PC-3 (cell line): ENCODE results near the gene PIK3R3. TPM values are rescaled to one million over a fixed set of nuclear protein-coding genes. Genes with fewer than 3 reads are reported as not detected.

Experiments
- ATAC-seq: fragments of 200-7000 bp; cut with Tn5 transposase; 2 replicates; pipeline ENCODE4 v1.9.1; 2020; ENCODE audit warnings: mild to moderate bottlenecking, moderate library complexity
- BruUV-seq: library from RNA; stranded (reverse); fragments of 400-500 nt; replicated peaks from 2 replicates; lab custom pipeline; 2021; lab: Mats Ljungman, UMichigan
- CTCF ChIA-PET: fragments of 300-600 bp; sonication (Branson Sonifier 250); formaldehyde crosslinking; loops from one replicate; lab custom pipeline; 2022; ENCODE audit warnings: antibody characterized with exemption; lab: Charles Lee
- POLR2A ChIA-PET: fragments of 300-600 bp; sonication (Branson Sonifier 250); formaldehyde crosslinking; loops from one replicate; lab custom pipeline; 2022; ENCODE audit warnings: antibody characterized with exemption; ENCODE audit not compliant: unreplicated experiment; lab: Charles Lee
- DNase-seq: peaks from one replicate; pipeline ENCODE4 v3.0.0-alpha.2; 2015
- H2AFZ ChIP-seq: fragments of 300-600 bp; sonication (generic); 2 replicates; pipeline ENCODE4 v1.6.0; 2016; ENCODE audit warnings: antibody characterized with exemption, low read length
- H3F3A ChIP-seq: fragments of 300-600 bp; sonication (generic); one replicate; pipeline ENCODE4 v1.6.0; 2017; ENCODE audit warnings: antibody characterized with exemption, low read length, control low read depth, mild to moderate bottlenecking; ENCODE audit not compliant: unreplicated experiment
- H3K27ac ChIP-seq: fragments of 300-600 bp; sonication (generic); 2 replicates; pipeline ENCODE4 v1.5.1; 2016; ENCODE audit warnings: mild to moderate bottlenecking, low read length
- H3K27me3 ChIP-seq: fragments of 300-600 bp; sonication (generic); 2 replicates; pipeline ENCODE4 v1.6.1; 2016; ENCODE audit warnings: low read length, mixed read lengths
- H3K36me3 ChIP-seq: fragments of 300-600 bp; sonication (generic); 2 replicates; pipeline ENCODE4 v1.6.1; 2016; ENCODE audit warnings: low read depth, mixed run types, low read length, mixed read lengths
- H3K4me1 ChIP-seq: fragments of 300-600 bp; sonication (generic); 2 replicates; pipeline ENCODE4 v1.5.1; 2016; ENCODE audit warnings: low read length; ENCODE audit not compliant: insufficient read depth
- H3K4me2 ChIP-seq: fragments of 300-600 bp; sonication (generic); 2 replicates; pipeline ENCODE4 v1.6.0; 2016; ENCODE audit warnings: low read length
- H3K4me3 ChIP-seq: fragments of 300-600 bp; sonication (generic); 2 replicates; pipeline ENCODE4 v1.5.1; 2016; ENCODE audit warnings: mild to moderate bottlenecking, low read length, mixed read lengths
- H3K79me2 ChIP-seq: fragments of 300-600 bp; sonication (generic); 2 replicates; pipeline ENCODE4 v1.6.1; 2017; ENCODE audit warnings: low read length, mixed read lengths
- H3K9ac ChIP-seq: fragments of 300-600 bp; sonication (generic); 2 replicates; pipeline ENCODE4 v1.6.0; 2016; ENCODE audit warnings: mild to moderate bottlenecking, low read length
- H3K9me2 ChIP-seq: fragments of 300-600 bp; sonication (generic); replicated peaks from 2 replicates; pipeline ENCODE4 v1.6.1; 2016; ENCODE audit warnings: mixed run types, low read length, mixed read lengths
- H3K9me3 ChIP-seq: fragments of 300-600 bp; sonication (generic); 2 replicates; pipeline ENCODE4 v1.6.1; 2016; ENCODE audit warnings: low read length, mixed read lengths
- H4K20me1 ChIP-seq: fragments of 300-600 bp; sonication (generic); 2 replicates; pipeline ENCODE4 v1.6.1; 2016; ENCODE audit warnings: low read length, mixed read lengths
- CTCF ChIP-seq: fragments of 300-600 bp; sonication (generic); conservative IDR thresholded peaks from 2 replicates; pipeline ENCODE4 v1.5.1; 2017; ENCODE audit warnings: antibody characterized with exemption, low read depth, mild to moderate bottlenecking, low read length
- EZH2 ChIP-seq: fragments of 300-600 bp; sonication (generic); IDR thresholded peaks from one replicate; pipeline ENCODE4 v1.6.1; 2017; ENCODE audit warnings: antibody characterized with exemption, mild to moderate bottlenecking, low read length; ENCODE audit not compliant: unreplicated experiment
- EZH2phosphoT487 ChIP-seq: fragments of 300-600 bp; sonication (generic); IDR thresholded peaks from 2 replicates; pipeline ENCODE4 v1.6.1; 2018; ENCODE audit warnings: mild to moderate bottlenecking, antibody characterized with exemption, low read length, borderline replicate concordance
- intact Hi-C: fragments of 100-400 bp; cut with micrococcal nuclease; formaldehyde crosslinking; loops from 2 replicates; pipeline ENCODE4 v1.9.0; 2023
- total RNA-seq: library from RNA; depleted of rRNA; stranded (reverse); fragments of >200 nt; gene quantifications from 2 replicates; pipeline ENCODE4 v1.2.3, GENCODE V29; 2014

The PIK3R3 gene
- total RNA-seq, 1 experiment from 2014 or later = 17.7 TPM

GRCh38 chr1:46180082-46180616, 47.7 kb upstream of the PIK3R3 start:
- peak overlapping the region; percentile 71; the same call in 1 of the 2 replicates for H2AFZ ChIP-seq
- intact Hi-C loops = no loop called here
- peak overlapping the region; percentile 99 for H3K27ac ChIP-seq
- H3K4me3 ChIP-seq = peak overlapping the region; percentile 54; the same call in 1 of the 2 replicates
- H3F3A ChIP-seq = peaks cover 34% of the 10 kb centered on the region
- peaks cover 6% of the 10 kb centered on the region; the same call in 1 of the 2 replicates for H3K79me2 ChIP-seq
- TF ChIP-seq EZH2 (no peak), CTCF (peak; percentile 59), EZH2phosphoT487 (no peak)
- H4K20me1 ChIP-seq = no peaks in the 10 kb centered on the region
- ATAC-seq = peak; percentile 32
- DNase-seq = peak; percentile 72
- H3K9me2 ChIP-seq = no peaks in the 10 kb centered on the region
- H3K36me3 ChIP-seq = peaks cover 4% of the 10 kb centered on the region; the same call in 1 of the 2 replicates
- no TSS peak for BruUV-seq
- H3K27me3 ChIP-seq = no peaks in the 10 kb centered on the region
- peak overlapping the region; percentile 85 for H3K9ac ChIP-seq
- peaks cover 56% of the 10 kb centered on the region for H3K4me1 ChIP-seq
- H3K4me2 ChIP-seq = peak overlapping the region; percentile 81
- POLR2A ChIA-PET = no interaction called here
- CTCF ChIA-PET = interaction anchor here (0.6 to 1.8 kb wide), 3 partner anchors 94 to 144 kb away, joined by 3 to 13 read pairs (median 4); no protein-coding TSS in a partner anchor
- no peaks in the 10 kb centered on the region for H3K9me3 ChIP-seq

GRCh38 chr1:46179138-46180081, 47.0 kb upstream of the PIK3R3 start:
- Histone ChIP-seq H3K36me3 (no peaks in the 10 kb centered on the region), H3K4me2 (peak overlapping the region; percentile 81), H3K27ac (peak overlapping the region; percentile 99), H2AFZ (peak overlapping the region; percentile 71), H3K9ac (peak overlapping the region; percentile 24), H3K4me3 (no peak overlapping the region), H3K9me2 (no peaks in the 10 kb centered on the region), H3F3A (peaks cover 29% of the 10 kb centered on the region), H3K4me1 (peaks cover 49% of the 10 kb centered on the region), H3K9me3 (no peaks in the 10 kb centered on the region), H3K79me2 (peaks cover 4% of the 10 kb centered on the region; the same call in 1 of the 2 replicates), H3K27me3 (no peaks in the 10 kb centered on the region), H4K20me1 (no peaks in the 10 kb centered on the region)
- peak; percentile 49 for ATAC-seq
- CTCF ChIA-PET = interaction anchor here (0.6 to 0.7 kb wide), 3 partner anchors 95 to 517 kb away, joined by 3 to 5 read pairs (median 4); no protein-coding TSS in a partner anchor
- TF ChIP-seq CTCF (peak; percentile 96), EZH2phosphoT487 (no peak)
- peak; percentile 89 for DNase-seq
- no TSS peak for BruUV-seq
- POLR2A ChIA-PET = interaction anchor here (0.6 kb wide), 2 partner anchors 47 to 63 kb away, joined by 5 to 8 read pairs; no protein-coding TSS in a partner anchor
- intact Hi-C loops = loop anchor here (1.0 to 2.0 kb wide), 4 partner anchors 49 to 295 kb away; no protein-coding TSS in a partner anchor
